Left lung (tissue), 10 donors: Measurements from ENCODE around the gene PRKCA. TPM values are rescaled to one million over a fixed set of nuclear protein-coding genes. Genes with fewer than 3 reads are reported as not detected.

ENCODE experiments used
- ATAC-seq: fragments of 200-7000 bp; cut with Tn5 transposase; one replicate; pipeline ENCODE4 v1.9.1; 2020; ENCODE audit warnings: moderate library complexity
- DNase-seq, 4 donors: peaks; one replicate each; pipeline ENCODE4 v3.0.0-alpha.2; 2013 to 2020
- H3K27ac ChIP-seq, 2 donors: fragments of 200-600 bp; sonication (generic) in 1 of 2; one replicate each; pipeline versions ENCODE4 v1.5.0 to v1.8.0; 2020 to 2021
- H3K27me3 ChIP-seq, 2 donors: fragments of 200-600 bp; sonication (generic) in 1 of 2; one replicate each; pipeline versions ENCODE4 v1.5.0 to v1.8.0; 2020 to 2021
- H3K36me3 ChIP-seq, 2 donors: fragments of 200-600 bp; sonication (generic) in 1 of 2; one replicate each; pipeline versions ENCODE4 v1.5.0 to v1.8.0; 2020 to 2021
- H3K4me1 ChIP-seq, 2 donors: fragments of 200-600 bp; one replicate each; pipeline ENCODE4 v1.8.0; 2021
- H3K4me3 ChIP-seq, 2 donors: fragments of 200-600 bp; sonication (generic) in 1 of 2; one replicate each; pipeline versions ENCODE4 v1.5.0 to v1.8.0; 2020 to 2021; ENCODE audit warnings: mild to moderate bottlenecking in 1 of 2
- H3K9me3 ChIP-seq, 2 donors: fragments of 200-600 bp; sonication (generic) in 1 of 2; one replicate each; pipeline versions ENCODE4 v1.5.0 to v1.8.0; 2020 to 2021
- CTCF ChIP-seq, 2 donors: fragments of 200-600 bp; sonication (generic) in 1 of 2; IDR thresholded peaks; one replicate each; pipeline versions ENCODE4 v1.5.0 to v1.8.0; 2021; ENCODE audit warnings: antibody characterized with exemption in 2 of 2
- intact Hi-C, 2 donors: fragments of 100-400 bp; cut with DNase I; formaldehyde crosslinking; loops; one replicate each; pipeline versions ENCODE4 v1.11.2 to v1.14.2; 2022
- polyA plus RNA-seq, 6 donors: library from polyadenylated mRNA; unstranded; fragments of 120-200 nt; gene quantifications; one replicate each; pipeline ENCODE4 v1.2.1, GENCODE V29; 2013; ENCODE audit not compliant: insufficient read length in 6 of 6
- total RNA-seq, 2 donors: library from RNA; stranded (reverse); fragmentation: NEBNext Ultra II Directional; extraction: Animal tissue kit (Norgen Biotek cat#: 25700); gene quantifications; one replicate each; pipeline ENCODE4 v1.2.1, GENCODE V29; 2021
- donor health status: DM: no; HTN: yes; CAD: no.
- donor health status: DM: no; HTN: no; CAD: no.

The PRKCA gene
- total and polyA plus RNA-seq, 8 donors: 16.4 to 30.4 (median 17.5) TPM

- peak in 2 of 4 donors; percentile 26 to 28 for DNase-seq
- H3K36me3 ChIP-seq: no peaks in the 10 kb centered on the region
- no peaks in the 10 kb centered on the region for H3K27me3 ChIP-seq
- no peak for TF ChIP-seq CTCF (IDR thresholded peaks at IDR 0.05)
- H3K9me3 ChIP-seq: no peaks in the 10 kb centered on the region
- H3K4me1 ChIP-seq: peaks cover 3 to 6% of the 10 kb centered on the region in 2 donors
- H3K4me3 ChIP-seq: no peak overlapping the region
- no peak for ATAC-seq
- no peak overlapping the region for H3K27ac ChIP-seq
- intact Hi-C loops: no loop called here
These were observed 103.6 kb downstream of the PRKCA start for GRCh38 chr17:66405836-66406677.

GRCh38 chr17:66406701-66407644, 104.6 kb downstream of the PRKCA start:
- Histone ChIP-seq H3K9me3 (no peaks in the 10 kb centered on the region), H3K4me1 (peaks cover 3 to 6% of the 10 kb centered on the region in 2 donors), H3K27ac (no peak overlapping the region), H3K36me3 (no peaks in the 10 kb centered on the region), H3K27me3 (no peaks in the 10 kb centered on the region), H3K4me3 (no peak overlapping the region)
- intact Hi-C loops: no loop called here
- no peak for TF ChIP-seq CTCF (IDR thresholded peaks at IDR 0.05)
- no peak for ATAC-seq
- no peak for DNase-seq

- ATAC-seq (no peak), DNase-seq (no peak)
- Histone ChIP-seq H3K4me1 (peaks cover 3 to 6% of the 10 kb centered on the region in 2 donors), H3K9me3 (no peaks in the 10 kb centered on the region), H3K4me3 (no peak overlapping the region), H3K36me3 (no peaks in the 10 kb centered on the region), H3K27ac (no peak overlapping the region), H3K27me3 (no peaks in the 10 kb centered on the region)
- no peak for TF ChIP-seq CTCF (IDR thresholded peaks at IDR 0.05)
- intact Hi-C loops: no loop called here
These were observed 105.5 kb downstream of the PRKCA start for GRCh38 chr17:66407864-66408263.

- TF ChIP-seq CTCF (IDR thresholded peaks at IDR 0.05): no peak
- no peaks in the 10 kb centered on the region for H3K4me1 ChIP-seq
- H3K36me3 ChIP-seq: no peaks in the 10 kb centered on the region
- H3K27me3 ChIP-seq: no peaks in the 10 kb centered on the region
- no peak overlapping the region for H3K27ac ChIP-seq
- DNase-seq: no peak
- ATAC-seq: no peak
- H3K4me3 ChIP-seq: no peak overlapping the region
- no peaks in the 10 kb centered on the region for H3K9me3 ChIP-seq
- intact Hi-C loops: no loop called here
These were observed 109.1 kb downstream of the PRKCA start for GRCh38 chr17:66411520-66411919.
